ENCODE measurements around the gene GALNT16.

GALNT16 gene

GRCh38 chr14:69405762-69406161 is 145.8 kb downstream of the GALNT16 start:
- no peak for DNase-seq (ENCODE audit: low read depth)
